K562 (cell line): Measurements from ENCODE around the gene SDC1. TPM values are rescaled to one million over a fixed set of nuclear protein-coding genes. Genes with fewer than 3 reads are reported as not detected.

Experiments used
- ATAC-seq: fragments of 200-7000 bp; cut with Tn5 transposase; 3 replicates; pipeline ENCODE4 v1.9.1; 2020; ENCODE audit warnings: moderate library complexity
- BruUV-seq: library from RNA; stranded (reverse); fragments of 400-500 nt; replicated peaks from 2 replicates; lab custom pipeline; 2021; lab: Mats Ljungman, UMichigan
- CTCF ChIA-PET: fragments of 300-600 bp; formaldehyde crosslinking; extraction: SDS; loops from one replicate; lab custom pipeline; 2021; ENCODE audit warnings: low intra/inter-chr PET ratio; lab: Yijun Ruan, JAX
- POLR2A ChIA-PET: fragments of 300-600, 350-650 bp; sonication (Branson Sonifier 250); formaldehyde crosslinking; extraction: SDS; loops from one replicate; lab custom pipeline; 2021; ENCODE audit warnings: antibody characterized with exemption, inconsistent platforms; lab: Yijun Ruan, JAX
- DNase-seq, 4 experiments: peaks; one replicate each; pipeline versions ENCODE4 v3.0.0 to v3.0.0-alpha.2; 2011 to 2018; ENCODE audit warnings: low spot score in 3 of 4, mixed read lengths in 3 of 4; ENCODE audit errors: extremely low read depth in 1 of 4
- FAIRE-seq: peaks from 2 replicates; lab custom pipeline; 2011; peaks lifted over from hg19 to GRCh38; lab: Jason Lieb, UNC
- H2AFZ ChIP-seq: 2 replicates; pipeline ENCODE4 v1.6.0; 2011; ENCODE audit warnings: low read depth, low read length, control low read depth, inconsistent platforms
- H3K27ac ChIP-seq: fragments of 200-600 bp; 3 replicates; pipeline ENCODE4 v1.8.0; 2011; ENCODE audit warnings: low read depth, mild to moderate bottlenecking, control low read depth, inconsistent platforms, low read length, moderate library complexity, mixed read lengths; ENCODE audit errors: extremely low read depth
- H3K27me3 ChIP-seq, 2 experiments: fragments of 300-600 bp in 1 of 2; 2 replicates in 1 of 2; 3 replicates in 1 of 2; pipeline versions ENCODE4 v1.6.0 to v1.8.0; 2011; ENCODE audit warnings: inconsistent platforms in 2 of 2, low read length in 2 of 2, mild to moderate bottlenecking in 1 of 2, mixed read lengths in 1 of 2, moderate library complexity in 1 of 2; ENCODE audit not compliant: control insufficient read depth in 2 of 2, insufficient read depth in 2 of 2
- H3K36me3 ChIP-seq: fragments of 300-600 bp; 3 replicates; pipeline ENCODE4 v1.8.0; 2011; ENCODE audit warnings: mild to moderate bottlenecking, low read length, inconsistent platforms; ENCODE audit not compliant: control insufficient read depth, insufficient read depth
- H3K4me1 ChIP-seq, 2 experiments: fragments of 200-600 bp in 1 of 2; replicated peaks in 1 of 2; 2 replicates in 1 of 2; 3 replicates in 1 of 2; pipeline versions ENCODE4 v1.5.1 to v1.8.0; 2011; ENCODE audit warnings: inconsistent platforms in 2 of 2, low read length in 2 of 2, mild to moderate bottlenecking in 1 of 2, mixed read lengths in 1 of 2, moderate library complexity in 1 of 2; ENCODE audit not compliant: control insufficient read depth in 2 of 2, insufficient read depth in 2 of 2
- H3K4me2 ChIP-seq: 2 replicates; pipeline ENCODE4 v1.6.1; 2011; ENCODE audit warnings: low read length, control low read depth, inconsistent platforms, mixed read lengths; ENCODE audit not compliant: insufficient read depth
- H3K4me3 ChIP-seq: fragments of 200-600 bp; sonication (generic), shearing (Covaris generic); 2 replicates; pipeline ENCODE4 v1.5.1; 2016; ENCODE audit warnings: control low read depth, inconsistent platforms
- H3K79me2 ChIP-seq: fragments of 200-600 bp; 3 replicates; pipeline ENCODE4 v1.8.0; 2011; ENCODE audit warnings: low read length, inconsistent platforms; ENCODE audit not compliant: control insufficient read depth, insufficient read depth
- H3K9ac ChIP-seq, 2 experiments: 2 replicates each; pipeline versions ENCODE4 v1.6.0 to v1.6.1; 2011; ENCODE audit warnings: low read depth in 2 of 2, low read length in 2 of 2, control low read depth in 1 of 2, inconsistent platforms in 1 of 2, mild to moderate bottlenecking in 1 of 2, mixed read lengths in 1 of 2; ENCODE audit not compliant: insufficient read depth in 1 of 2
- H3K9me1 ChIP-seq: one replicate; pipeline ENCODE4 v1.6.0; 2011; ENCODE audit warnings: inconsistent platforms, mild to moderate bottlenecking, low read length, moderate library complexity; ENCODE audit not compliant: control insufficient read depth, insufficient read depth
- H3K9me3 ChIP-seq: replicated peaks from 2 replicates; pipeline ENCODE4 v1.5.1; 2011; ENCODE audit warnings: low read depth, low read length, inconsistent platforms; ENCODE audit not compliant: control insufficient read depth, insufficient read depth
- H4K20me1 ChIP-seq: replicated peaks from 2 replicates; pipeline ENCODE4 v1.6.1; 2011; ENCODE audit warnings: low read length, inconsistent platforms, mixed read lengths; ENCODE audit not compliant: control insufficient read depth, insufficient read depth
- CSDE1 ChIP-seq, 2 experiments: fragments of 450-650 bp; IDR thresholded peaks; 2 replicates each; pipeline ENCODE4 v1.6.1; 2016; ENCODE audit warnings: mild to moderate bottlenecking in 1 of 2
- RFX7 ChIP-seq: fragments of 250-450 bp; sonication (Bioruptor Pico); IDR thresholded peaks from 2 replicates; pipeline ENCODE4 v1.5.1; 2021; ENCODE audit warnings: mild to moderate bottlenecking
- TBL1XR1 ChIP-seq, 2 experiments: IDR thresholded peaks; 2 replicates each; pipeline ENCODE4 v1.6.1; 2012; ENCODE audit warnings: improper control_type of control experiment in 2 of 2, low read length in 2 of 2, mild to moderate bottlenecking in 1 of 2
- ZNF146 ChIP-seq: IDR thresholded peaks from one replicate; pipeline ENCODE4 v1.6.1; 2018; ENCODE audit warnings: missing compliant biosample characterization; ENCODE audit not compliant: unreplicated experiment
- ZNF785 ChIP-seq: fragments of 250-450 bp; sonication (Bioruptor Pico); IDR thresholded peaks from 2 replicates; pipeline ENCODE4 v1.4.0; 2020; ENCODE audit warnings: mild to moderate bottlenecking
- WGBS: fragments of 100-300 bp; shearing (Covaris generic); methylation state at CpG from one replicate; pipeline ENCODE4 v1.1.6; 2016; ENCODE audit warnings: low coverage, mixed read lengths; ENCODE audit not compliant: insufficient coverage; ENCODE audit errors: missing lambda C conversion rate; 5-methylcytosine and 5-hydroxymethylcytosine counted together
- in situ Hi-C: fragments of 300-500 bp; cut with MboI; formaldehyde crosslinking; loops from 4 replicates; pipeline ENCODE4 v1.15.0; 2018; ENCODE audit warnings: inconsistent platforms, mixed read lengths
- intact Hi-C: fragments of 100-400 bp; cut with micrococcal nuclease; formaldehyde crosslinking; loops from 2 replicates; pipeline ENCODE4 v1.14.2; 2022
- polyA plus RNA-seq, 8 experiments: library from polyadenylated mRNA; depleted of rRNA in 4 of 8; stranded (reverse) in 5 of 8; unstranded in 3 of 8; fragments of >200 nt; fragmentation: Nextera tagmentation in 2 of 8; fragmentation: Illumina TruSeq in 1 of 8; extraction: Ambion mirVana in 2 of 8; extraction: Trizol in 1 of 8; gene quantifications; 2 replicates each; pipeline versions ENCODE4 v1.2.1 to v1.2.3, GENCODE V29; 2011 to 2014; ENCODE audit warnings: inconsistent platforms in 1 of 8, missing spikeins in 1 of 8
- total RNA-seq, 7 experiments: library from RNA; depleted of rRNA in 6 of 7; stranded (reverse); fragments of >200 nt in 6 of 7; fragmentation: Illumina TruSeq in 2 of 7; extraction: Trizol in 2 of 7; gene quantifications; 2 replicates each; pipeline versions ENCODE4 v1.2.1 to v1.2.3, GENCODE V29; 2011 to 2021; ENCODE audit warnings: low replicate concordance in 1 of 7

The SDC1 gene
- total and polyA plus RNA-seq, 9 of the 15 experiments (the other 6 are each of a cell fraction or from before 2014, with no cell fraction given), result 0.06 to 2.7 (median 0.49) TPM

GRCh38 chr2:20193185-20193584, 31.7 kb downstream of the SDC1 start:
- ATAC-seq (no peak), DNase-seq (no peak), FAIRE-seq (no peak)
- no peak overlapping the region for H2AFZ ChIP-seq
- intact Hi-C loops (no loop called here), in situ Hi-C loops (no loop called here)
- no peaks in the 10 kb centered on the region for H4K20me1 ChIP-seq
- POLR2A ChIA-PET, result interaction anchor here (0.7 kb wide), 1 partner anchor 21 kb away, joined by 3 read pairs; no protein-coding TSS in a partner anchor
- no peak overlapping the region for H3K27ac ChIP-seq
- no peaks in the 10 kb centered on the region for H3K79me2 ChIP-seq
- H3K27me3 ChIP-seq, result peaks cover 0 to 19% of the 10 kb centered on the region in 2 experiments; a peak in 4 of 5 replicates
- H3K36me3 ChIP-seq, result no peaks in the 10 kb centered on the region
- no peak overlapping the region for H3K4me3 ChIP-seq
- peaks cover 0 to 1% of the 10 kb centered on the region in 2 experiments; a peak in 2 of 5 replicates for H3K4me1 ChIP-seq
- H3K4me2 ChIP-seq, result no peak overlapping the region
- H3K9ac ChIP-seq, result no peak overlapping the region
- no TSS peak for BruUV-seq
- WGBS, result 11% methylated on average over 4 of the region's 4 CpGs
- TF ChIP-seq RFX7 (no peak), ZNF146 (CRISPR knock-in tag) (peak; percentile 70)
- no peaks in the 10 kb centered on the region for H3K9me1 ChIP-seq
- CTCF ChIA-PET, result no interaction called here
- no peaks in the 10 kb centered on the region for H3K9me3 ChIP-seq

GRCh38 chr2:20192781-20193180, 32.1 kb downstream of the SDC1 start:
- CTCF ChIA-PET, result no interaction called here

More at GRCh38 chr2:20192781-20193180, 32.1 kb downstream of the SDC1 start:
- no peaks in the 10 kb centered on the region for H3K79me2 ChIP-seq
- TF ChIP-seq TBL1XR1 (IDR thresholded peaks at IDR 0.05; ENCODE audit: low read length in 2 of 2) (no peak), ZNF785 (CRISPR knock-in tag) (no peak), CSDE1 (IDR thresholded peaks at IDR 0.05) (no peak)
- in situ Hi-C loops, result no loop called here
- no peaks in the 10 kb centered on the region for H4K20me1 ChIP-seq
- intact Hi-C loops, result no loop called here
- whole genome bisulfite sequencing, result 5% methylated on average over 2 of the region's 2 CpGs
- no peak overlapping the region for H2AFZ ChIP-seq
- no peak overlapping the region for H3K27ac ChIP-seq
- FAIRE-seq (no peak), DNase-seq (no peak), ATAC-seq (no peak)
- no peak overlapping the region for H3K9ac ChIP-seq
- H3K36me3 ChIP-seq, result no peaks in the 10 kb centered on the region
- no peak overlapping the region for H3K4me2 ChIP-seq
- H3K4me1 ChIP-seq, result peaks cover 0 to 3% of the 10 kb centered on the region in 2 experiments; a peak in 2 of 5 replicates
- H3K9me3 ChIP-seq, result no peaks in the 10 kb centered on the region
- no peaks in the 10 kb centered on the region for H3K9me1 ChIP-seq
- no TSS peak for BruUV-seq
- POLR2A ChIA-PET, result interaction anchor here (0.7 kb wide), 1 partner anchor 21 kb away, joined by 3 read pairs; no protein-coding TSS in a partner anchor
- H3K4me3 ChIP-seq, result no peak overlapping the region
- H3K27me3 ChIP-seq, result peaks cover 0 to 15% of the 10 kb centered on the region in 2 experiments; a peak in 3 of 5 replicates
